GM12878 (cell line): Measurements from ENCODE around the gene HNRNPA1. TPM values are rescaled to one million over a fixed set of nuclear protein-coding genes. Genes with fewer than 3 reads are reported as not detected.

Source experiments
- E2F4 ChIP-seq: IDR thresholded peaks from 2 replicates; pipeline ENCODE4 v1.6.1; 2012; ENCODE audit warnings: low read depth, low read length, improper control_type of control experiment
- EP300 ChIP-seq, 2 experiments: fragments of 150-350 bp in 1 of 2; IDR thresholded peaks; 2 replicates each; pipeline ENCODE4 v1.6.1; 2011 to 2012; ENCODE audit warnings: low read depth in 2 of 2, low read length in 2 of 2, borderline replicate concordance in 1 of 2, improper control_type of control experiment in 1 of 2, inconsistent platforms in 1 of 2; ENCODE audit not compliant: control insufficient read depth in 1 of 2
- ETV6 ChIP-seq, 2 experiments: fragments of 450-650 bp in 1 of 2; IDR thresholded peaks in 1 of 2; conservative IDR thresholded peaks in 1 of 2; 2 replicates each; pipeline ENCODE4 v1.6.1; 2014; ENCODE audit warnings: antibody characterized with exemption in 1 of 2, borderline replicate concordance in 1 of 2, low read depth in 1 of 2, mild to moderate bottlenecking in 1 of 2, moderate library complexity in 1 of 2
- HCFC1 ChIP-seq: fragments of 150-350 bp; IDR thresholded peaks from 2 replicates; pipeline ENCODE4 v1.6.1; 2014; ENCODE audit warnings: low read length
- NFYB ChIP-seq: IDR thresholded peaks from 2 replicates; pipeline ENCODE4 v1.6.1; 2011; ENCODE audit warnings: low read depth, mild to moderate bottlenecking, low read length, improper control_type of control experiment, moderate library complexity; ENCODE audit not compliant: insufficient read depth
- POU2F2 ChIP-seq: IDR thresholded peaks from 3 replicates; pipeline ENCODE4 v1.6.1; 2011; ENCODE audit warnings: low read depth, mild to moderate bottlenecking, low read length, borderline replicate concordance
- SIX5 ChIP-seq: IDR thresholded peaks from 2 replicates; pipeline ENCODE4 v1.6.1; 2011; ENCODE audit warnings: mild to moderate bottlenecking, low read depth, low read length, moderate library complexity; ENCODE audit not compliant: severe bottlenecking
- USF2 ChIP-seq: IDR thresholded peaks from 2 replicates; pipeline ENCODE4 v1.6.1; 2011; ENCODE audit warnings: low read depth, low read length, improper control_type of control experiment, borderline replicate concordance
- YBX1 ChIP-seq: fragments of 450-650 bp; IDR thresholded peaks from 2 replicates; pipeline ENCODE4 v1.6.1; 2016; ENCODE audit warnings: antibody characterized with exemption
- polyA plus RNA-seq, 11 experiments: library from polyadenylated mRNA; depleted of rRNA in 4 of 11; unstranded in 6 of 11; stranded (reverse) in 5 of 11; fragments of >200 nt; fragmentation: Nextera tagmentation in 4 of 11; fragmentation: Illumina TruSeq in 1 of 11; extraction: Ambion mirVana in 4 of 11; extraction: Trizol in 1 of 11; gene quantifications; 1 replicate in 1 of 11; 2 replicates in 10 of 11; pipeline versions ENCODE4 v1.2.1 to v1.2.3, GENCODE V29; 2011 to 2016; ENCODE audit warnings: inconsistent platforms in 2 of 11, missing spikeins in 2 of 11, low read depth in 1 of 11
- total RNA-seq, 4 experiments: library from RNA; depleted of rRNA in 3 of 4; stranded (reverse); fragments of >200 nt in 3 of 4; fragmentation: Illumina TruSeq in 1 of 4; extraction: Trizol in 1 of 4; gene quantifications; 2 replicates each; pipeline versions ENCODE4 v1.2.1 to v1.2.3, GENCODE V29; 2013 to 2021

The HNRNPA1 gene
- total and polyA plus RNA-seq, 10 of the 15 experiments (the other 5 are each of a cell fraction or from before 2014, with no cell fraction given) = 630 to 2,342 (median 1,407) TPM

DNA sequence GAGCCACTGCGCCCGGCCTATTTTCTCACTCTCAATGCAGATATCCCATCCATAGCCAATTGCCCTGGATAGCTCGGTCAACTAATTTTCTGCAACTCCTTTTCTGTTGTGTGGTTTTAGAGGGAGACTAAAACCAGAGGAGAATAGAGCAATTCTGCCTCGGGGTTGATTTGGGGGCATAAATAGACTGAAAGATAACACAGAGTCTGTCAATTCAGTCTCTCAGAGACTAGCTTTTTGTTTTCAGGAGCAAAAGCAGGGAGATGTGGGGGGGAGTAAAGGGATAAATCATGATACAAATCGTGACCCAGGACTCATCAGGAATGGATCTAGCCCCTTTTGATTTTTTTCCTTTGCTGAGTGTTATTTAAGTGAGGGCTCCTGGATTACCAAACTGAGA, 50.9 kb downstream of the HNRNPA1 start (continued):
- TF ChIP-seq POU2F2 (no peak), EP300 (IDR thresholded peaks at IDR 0.05; ENCODE audit: borderline replicate concordance in 1 of 2, control insufficient read depth in 1 of 2, low read depth in 2 of 2, low read length in 2 of 2) (no peak), YBX1 (no peak), SIX5 (no peak), HCFC1 (no peak), ETV6 (conservative IDR thresholded peaks at IDR 0.05 in 1 of 2, IDR thresholded peaks at IDR 0.05 in 1 of 2; ENCODE audit: borderline replicate concordance in 1 of 2, low read depth in 1 of 2) (no peak), NFYB (no peak), USF2 (no peak), E2F4 (no peak)
- TF ChIP-seq, all 136 proteins: peak for 0
